SKM-1 (cell line): ENCODE results near the gene HSPA14.
"Not testable (repeated sequence)": the region's sequence is repeated elsewhere in the genome, so short reads cannot be mapped to it uniquely, and the experiment has no call there.

Experiments
- DNase-seq: peaks from one replicate; lab custom pipeline; 2025; ENCODE audit not compliant: unreplicated experiment; lab: John Stamatoyannopoulos, UW

The HSPA14 gene

DNA sequence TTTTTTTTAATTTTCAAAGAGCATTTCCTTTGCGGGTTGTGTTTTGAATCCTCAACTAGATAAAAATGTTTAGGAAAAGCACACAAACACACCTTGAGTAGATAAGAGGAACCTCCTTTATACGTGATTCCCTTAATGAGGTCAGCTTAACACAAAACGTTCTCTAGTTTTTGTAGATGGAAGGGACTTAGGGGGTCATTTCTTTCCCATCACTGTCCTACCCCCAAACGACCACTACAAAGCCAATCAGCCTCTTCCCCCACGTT is 41.8 kb downstream of the HSPA14 start:
- no peak for DNase-seq

- no peak for DNase-seq
Measured at GRCh38 chr10:14880229-14880628, 42.1 kb downstream of the HSPA14 start.

DNA sequence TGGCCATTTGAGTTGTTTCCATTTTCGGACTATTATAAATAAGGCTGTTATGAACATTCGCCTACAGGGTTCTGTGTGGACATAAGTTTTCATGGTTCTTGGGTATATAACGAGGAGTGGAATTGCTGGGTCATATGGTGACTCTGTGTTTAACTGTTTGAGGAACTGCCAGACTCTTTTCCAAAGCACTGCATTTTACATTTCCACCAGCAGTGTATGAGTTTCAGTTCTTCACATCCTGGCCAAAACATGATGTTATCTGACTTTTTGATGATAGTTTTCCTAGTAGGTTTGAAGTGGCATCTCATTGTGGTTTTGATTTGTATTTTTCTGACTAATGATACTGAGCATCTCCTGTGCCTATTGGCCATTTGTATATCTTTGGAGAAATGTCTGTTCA is 46.0 kb downstream of the HSPA14 start:
- DNase-seq = no peak

- no peak for DNase-seq
Measured at GRCh38 chr10:14889318-14889717, 51.2 kb downstream of the HSPA14 start.

DNA sequence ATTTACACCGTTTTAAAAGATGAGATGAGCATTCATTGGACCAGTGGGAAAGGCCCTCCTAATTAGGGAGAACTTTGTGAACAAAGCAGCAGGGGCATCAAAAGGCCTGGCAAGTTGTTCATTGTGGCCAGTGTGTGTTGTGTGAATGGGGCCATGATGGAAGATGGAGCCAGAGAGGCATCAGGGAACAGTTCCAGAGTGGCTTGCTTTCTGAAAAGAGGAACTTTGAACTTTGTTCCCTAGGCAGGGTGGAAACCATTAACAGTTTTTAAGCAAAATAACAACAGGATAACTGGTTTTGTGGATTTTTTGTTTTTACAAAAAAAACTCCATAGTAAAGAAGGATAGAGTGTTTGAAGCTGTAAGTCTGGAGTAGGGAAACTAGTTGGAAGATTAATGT is 53.0 kb downstream of the HSPA14 start:
- no peak for DNase-seq

DNA sequence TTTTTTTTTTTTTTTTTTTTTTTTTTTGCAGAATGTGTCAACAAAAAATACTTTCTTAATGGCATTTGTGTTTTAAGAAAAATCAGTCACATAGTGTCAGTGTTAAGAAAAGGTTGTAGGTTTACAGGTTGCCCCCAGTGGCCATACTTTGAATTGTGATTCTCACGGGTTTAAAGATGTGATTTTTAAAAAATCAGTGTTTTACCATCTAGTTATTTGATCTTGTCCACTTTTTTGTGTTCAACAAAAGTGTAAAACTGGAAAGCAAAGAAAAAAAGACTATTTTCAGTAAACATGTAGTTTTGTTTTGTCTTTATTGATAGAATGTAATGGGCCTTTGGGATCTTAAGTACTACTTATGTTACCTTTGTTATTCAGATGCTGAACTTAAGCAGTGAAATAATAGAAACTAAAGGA is 66.2 kb downstream of the HSPA14 start:
- no peak for DNase-seq

DNA sequence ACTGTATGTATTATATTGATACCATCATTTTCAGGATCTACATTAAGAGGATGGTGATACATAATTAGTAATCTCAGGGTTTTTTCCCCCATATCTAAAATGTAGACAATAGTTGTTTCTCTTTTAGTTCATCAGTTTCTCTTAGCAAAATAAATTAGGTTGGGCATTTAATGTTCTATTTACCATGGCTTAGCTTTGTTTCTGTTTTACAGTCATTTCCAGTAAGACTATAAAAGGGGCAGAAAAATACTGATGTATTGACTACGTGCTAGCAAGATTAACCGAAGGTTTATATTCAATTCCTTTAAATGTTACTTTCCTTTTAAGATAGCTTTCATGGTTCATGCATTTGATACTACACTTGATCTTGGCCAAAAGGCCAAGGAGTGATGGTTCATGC is 66.8 kb downstream of the HSPA14 start:
- DNase-seq = no peak

DNA sequence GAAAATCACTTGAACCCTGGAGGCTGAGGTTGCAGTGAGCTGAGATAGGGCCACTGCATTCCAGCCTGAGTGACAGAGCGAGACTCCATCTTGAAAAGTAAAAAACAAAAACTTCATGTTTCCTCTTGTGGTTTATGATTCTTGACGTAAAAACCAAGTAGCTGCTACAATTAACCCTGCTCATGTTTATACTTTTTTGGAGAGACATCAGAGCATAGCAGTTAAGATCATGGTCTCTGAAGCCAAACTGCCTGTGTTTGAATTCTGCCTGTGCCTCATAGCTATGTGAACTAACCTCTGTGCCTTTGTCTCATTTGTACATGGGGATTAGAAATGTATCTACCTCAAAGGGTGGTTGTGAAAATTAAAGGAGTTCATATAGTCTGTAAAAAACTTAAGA is 67.8 kb downstream of the HSPA14 start:
- DNase-seq = no peak

GRCh38 chr10:14906765-14907164 is 68.7 kb downstream of the HSPA14 start:
- no peak for DNase-seq

DNA sequence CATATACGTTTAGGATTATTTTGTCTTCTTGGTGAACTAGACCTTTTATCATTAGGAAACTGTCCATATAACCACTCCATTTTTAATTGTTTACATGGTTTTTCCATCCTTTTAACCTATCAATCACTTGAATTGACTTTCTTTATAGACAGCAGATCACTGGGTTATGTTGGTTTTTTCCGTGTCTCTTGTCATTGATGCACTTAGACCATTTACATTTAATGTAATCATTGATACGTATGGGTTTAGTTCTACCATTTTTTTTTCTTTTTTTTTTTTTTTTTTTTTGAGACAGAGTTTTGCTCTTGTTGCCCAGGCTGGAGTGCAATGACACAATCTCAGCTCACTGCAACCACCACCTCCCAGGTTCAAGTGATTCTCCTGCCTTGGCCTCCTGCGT is 69.5 kb downstream of the HSPA14 start:
- DNase-seq = not testable (repeated sequence)

GRCh38 chr10:14909101-14909500 is 71.0 kb downstream of the HSPA14 start:
- DNase-seq = no peak

- DNase-seq = no peak
Measured at GRCh38 chr10:14910953-14911352, 72.8 kb downstream of the HSPA14 start.

- no peak for DNase-seq
Measured at GRCh38 chr10:14911801-14912200, 73.7 kb downstream of the HSPA14 start.

GRCh38 chr10:14916600-14916999 is 78.5 kb downstream of the HSPA14 start:
- no peak for DNase-seq

GRCh38 chr10:14917827-14918226 is 79.7 kb downstream of the HSPA14 start:
- no peak for DNase-seq

GRCh38 chr10:14918964-14919363 is 80.9 kb downstream of the HSPA14 start:
- DNase-seq = no peak
